Fibroblast of pulmonary artery (primary cell): Measurements from ENCODE around the gene ABCC12.

Experiments used
- DNase-seq: peaks from one replicate; pipeline ENCODE4 v3.0.0-alpha.2; 2010; ENCODE audit warnings: low read depth
- H3K4me3 ChIP-seq: replicated peaks from 2 replicates; pipeline ENCODE4 v1.5.1; 2011; ENCODE audit warnings: low read depth, mild to moderate bottlenecking, control low read depth, low read length, moderate library complexity
- TF ChIP-seq, protein P1 (sequence below): IDR thresholded peaks from 2 replicates; pipeline ENCODE4 v1.5.1; 2011; ENCODE audit warnings: mild to moderate bottlenecking, control low read depth, low read length, inconsistent platforms; ENCODE audit errors: missing control alignments

ABCC12 gene

DNA sequence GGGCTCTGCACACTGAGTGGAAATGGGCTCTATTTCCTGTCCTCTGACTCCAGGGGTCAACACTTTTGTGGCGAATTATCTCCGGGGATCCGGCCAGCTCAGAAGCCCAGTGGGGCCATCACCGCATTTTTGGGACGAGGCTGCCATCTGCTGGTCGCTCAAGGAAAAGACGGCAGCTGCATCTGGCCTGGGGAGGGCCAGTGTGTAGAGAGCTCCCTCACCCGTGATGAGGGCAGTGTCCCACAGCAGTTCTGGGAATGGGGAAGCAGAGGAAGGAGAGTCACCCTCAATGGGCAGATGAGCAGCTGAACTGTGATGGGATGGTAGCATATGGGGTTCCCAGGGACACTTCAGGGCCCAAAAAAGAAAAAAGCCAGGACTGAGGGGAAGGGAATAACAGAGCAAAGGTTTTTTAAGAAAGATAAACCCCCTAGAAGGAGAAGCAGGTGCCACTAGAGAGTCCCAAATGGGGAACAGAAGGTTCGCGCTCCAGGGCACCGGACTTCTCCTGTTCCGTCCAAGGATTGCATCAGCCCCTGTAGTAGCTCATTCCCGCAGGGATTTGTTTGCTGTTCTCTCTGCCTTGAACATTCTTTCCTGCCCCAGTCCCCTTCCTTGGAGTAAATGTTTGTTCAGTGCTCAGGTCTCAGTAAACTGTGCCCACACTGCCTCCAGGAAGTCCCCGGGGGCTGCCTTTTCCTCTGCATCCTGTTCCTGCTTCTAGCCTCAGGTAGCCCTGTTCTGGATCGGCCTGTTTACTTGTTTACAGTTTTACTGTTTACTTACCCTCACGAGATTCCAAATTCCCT is 9.3 kb upstream of the ABCC12 start:
- DNase-seq, result peak; percentile 72
- peak overlapping the region; percentile 14 for H3K4me3 ChIP-seq
- TF ChIP-seq, protein P1, sequence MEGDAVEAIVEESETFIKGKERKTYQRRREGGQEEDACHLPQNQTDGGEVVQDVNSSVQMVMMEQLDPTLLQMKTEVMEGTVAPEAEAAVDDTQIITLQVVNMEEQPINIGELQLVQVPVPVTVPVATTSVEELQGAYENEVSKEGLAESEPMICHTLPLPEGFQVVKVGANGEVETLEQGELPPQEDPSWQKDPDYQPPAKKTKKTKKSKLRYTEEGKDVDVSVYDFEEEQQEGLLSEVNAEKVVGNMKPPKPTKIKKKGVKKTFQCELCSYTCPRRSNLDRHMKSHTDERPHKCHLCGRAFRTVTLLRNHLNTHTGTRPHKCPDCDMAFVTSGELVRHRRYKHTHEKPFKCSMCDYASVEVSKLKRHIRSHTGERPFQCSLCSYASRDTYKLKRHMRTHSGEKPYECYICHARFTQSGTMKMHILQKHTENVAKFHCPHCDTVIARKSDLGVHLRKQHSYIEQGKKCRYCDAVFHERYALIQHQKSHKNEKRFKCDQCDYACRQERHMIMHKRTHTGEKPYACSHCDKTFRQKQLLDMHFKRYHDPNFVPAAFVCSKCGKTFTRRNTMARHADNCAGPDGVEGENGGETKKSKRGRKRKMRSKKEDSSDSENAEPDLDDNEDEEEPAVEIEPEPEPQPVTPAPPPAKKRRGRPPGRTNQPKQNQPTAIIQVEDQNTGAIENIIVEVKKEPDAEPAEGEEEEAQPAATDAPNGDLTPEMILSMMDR, result peak; percentile 77

DNA sequence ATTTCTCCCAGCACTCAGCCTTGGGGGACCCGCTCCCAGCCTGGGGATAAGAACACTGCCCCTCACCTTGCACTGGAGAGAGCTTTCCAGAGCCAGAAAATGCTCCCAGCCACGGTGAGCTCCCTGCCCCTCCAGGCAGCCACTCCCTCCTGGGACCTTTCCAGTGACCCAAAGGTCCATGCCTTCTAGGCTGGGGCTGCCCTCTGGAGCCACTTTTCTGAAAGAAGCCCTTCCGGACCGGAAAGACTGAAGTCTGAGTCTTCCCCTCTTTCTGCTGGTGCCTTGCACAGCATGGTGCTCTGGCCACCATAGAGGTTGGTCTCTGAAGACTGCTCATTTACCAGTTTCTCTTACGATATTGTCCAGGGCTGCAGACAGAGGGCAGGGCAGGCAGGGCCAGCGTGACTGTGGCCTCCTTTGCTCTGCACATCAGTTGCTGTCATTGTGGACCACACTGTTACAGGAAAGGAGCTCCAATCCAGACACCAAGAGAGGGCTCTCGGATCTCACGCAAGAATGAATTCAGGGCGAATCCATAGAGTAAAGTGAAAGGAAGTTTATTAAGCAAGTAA is 7.1 kb upstream of the ABCC12 start:
- DNase-seq, result no peak
- TF ChIP-seq, protein P1, result no peak
- H3K4me3 ChIP-seq, result no peak overlapping the region

DNA sequence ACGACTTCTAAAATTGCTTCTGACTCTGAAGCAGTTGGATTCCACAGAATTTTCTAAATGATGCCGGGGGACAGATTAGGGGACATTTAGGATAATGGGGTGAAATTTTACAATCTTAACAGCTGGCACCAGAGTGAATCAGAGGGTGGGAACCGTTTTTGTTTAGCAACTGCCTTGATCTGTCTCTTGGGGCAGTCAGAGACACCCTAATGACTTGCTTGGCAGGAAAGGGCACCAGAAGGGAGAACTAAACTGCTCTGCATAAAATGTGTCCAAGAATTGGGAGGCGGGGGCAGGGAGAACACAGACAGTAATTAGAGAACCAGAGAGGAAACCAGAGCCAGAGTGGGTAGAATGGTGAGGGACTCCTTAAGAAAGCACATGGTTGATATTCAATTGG is 6.1 kb upstream of the ABCC12 start:
- DNase-seq, result no peak
- TF ChIP-seq, protein P1, result no peak
- no peak overlapping the region for H3K4me3 ChIP-seq

DNA sequence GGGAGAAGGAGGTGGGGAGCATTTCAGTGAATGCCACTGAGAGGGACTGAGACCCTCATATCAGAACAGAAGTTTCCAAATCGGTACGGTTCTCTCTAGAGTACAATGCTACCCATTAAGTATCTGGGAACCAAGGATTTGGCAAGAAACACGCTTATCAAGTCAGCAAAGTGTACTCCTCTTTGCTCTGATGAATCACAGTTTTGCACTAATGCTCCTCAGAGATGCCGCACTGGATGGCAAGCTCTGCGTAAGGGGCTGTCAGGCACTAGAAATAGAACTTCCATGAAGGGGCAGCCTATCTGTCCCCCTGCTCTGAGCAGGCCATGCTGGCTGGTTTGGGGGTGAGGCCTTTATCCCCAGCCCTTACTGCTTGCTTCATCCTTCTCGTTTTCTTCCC is 4.8 kb upstream of the ABCC12 start:
- no peak overlapping the region for H3K4me3 ChIP-seq
- TF ChIP-seq, protein P1, result no peak
- DNase-seq, result peak; percentile 43

DNA sequence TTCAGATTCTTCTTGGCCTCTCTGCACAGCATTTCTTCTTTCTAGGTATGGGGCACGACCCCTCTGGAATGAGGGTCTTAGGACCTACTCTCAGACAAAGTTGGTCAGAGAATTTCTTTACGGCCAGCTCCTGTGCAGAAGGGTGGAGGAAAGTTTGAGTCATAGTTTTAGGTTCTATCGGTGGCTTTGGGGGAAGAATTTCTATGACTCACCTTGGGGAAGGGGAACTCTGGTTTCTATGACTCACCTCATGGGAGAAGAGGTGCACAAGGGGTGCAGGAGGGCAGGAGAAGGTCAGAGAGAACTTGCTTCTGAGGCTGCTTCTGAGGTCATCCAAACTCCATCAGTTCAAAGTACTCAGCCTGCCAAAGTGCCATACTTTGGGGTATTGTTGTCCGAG is 2.5 kb upstream of the ABCC12 start:
- H3K4me3 ChIP-seq, result no peak overlapping the region
- TF ChIP-seq, protein P1, result no peak
- peak; percentile 49 for DNase-seq

DNA sequence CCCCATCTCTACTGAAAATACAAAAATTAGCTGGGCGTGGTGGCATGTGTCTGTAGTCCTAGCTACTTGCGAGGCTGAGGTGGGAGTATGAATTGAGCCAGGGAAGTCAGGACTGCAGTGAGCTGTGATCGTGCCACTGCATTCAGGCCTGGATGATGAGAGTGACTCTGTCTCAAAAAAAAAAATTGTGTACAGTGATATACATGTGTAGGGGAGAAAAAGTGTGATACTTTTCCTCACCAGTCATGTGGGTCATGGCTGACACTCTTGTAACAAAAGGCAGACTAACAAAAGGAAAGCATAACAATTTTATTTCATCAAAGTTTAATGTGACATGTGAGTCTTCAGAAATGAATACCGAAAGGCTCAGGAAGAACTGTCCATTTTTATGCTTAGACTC is 2.0 kb upstream of the ABCC12 start:
- no peak for DNase-seq

More for the DNA sequence above, 2.0 kb upstream of the ABCC12 start:
- TF ChIP-seq, protein P1, result no peak
- no peak overlapping the region for H3K4me3 ChIP-seq
